OCI-LY7 (cell line): ENCODE data around the gene STAMBPL1. TPM values are rescaled to one million over a fixed set of nuclear protein-coding genes. Genes with fewer than 3 reads are reported as not detected.

Source experiments
- BruUV-seq: library from RNA; stranded (reverse); fragments of 400-500 nt; replicated peaks from 2 replicates; lab custom pipeline; 2021; lab: Mats Ljungman, UMichigan
- CTCF ChIA-PET: fragments of 300-600 bp; sonication (Branson Sonifier 250); formaldehyde crosslinking; loops from one replicate; lab custom pipeline; 2022; ENCODE audit warnings: antibody characterized with exemption; ENCODE audit not compliant: unreplicated experiment; lab: Charles Lee
- POLR2A ChIA-PET: fragments of 300-600 bp; sonication (Branson Sonifier 250); formaldehyde crosslinking; loops from one replicate; lab custom pipeline; 2022; ENCODE audit warnings: antibody characterized with exemption; lab: Charles Lee
- DNase-seq: peaks from one replicate; pipeline ENCODE4 v3.0.0-alpha.2; 2015; ENCODE audit warnings: low spot score
- H2AFZ ChIP-seq: fragments of 200-600 bp; sonication (generic), shearing (Covaris generic); 2 replicates; pipeline ENCODE4 v1.6.1; 2014; ENCODE audit warnings: mild to moderate bottlenecking, antibody characterized with exemption, low read length, moderate library complexity
- H3K27ac ChIP-seq: fragments of 200-600 bp; sonication (generic); 2 replicates; pipeline ENCODE4 v1.5.1; 2014; ENCODE audit warnings: mixed run types, low read depth, mild to moderate bottlenecking, moderate library complexity, low read length, inconsistent platforms; ENCODE audit not compliant: poor library complexity, severe bottlenecking
- H3K36me3 ChIP-seq: fragments of 200-600 bp; sonication (generic); 2 replicates; pipeline ENCODE4 v1.6.1; 2014; ENCODE audit warnings: mild to moderate bottlenecking, antibody characterized with exemption, low read length, moderate library complexity, mixed read lengths; ENCODE audit not compliant: insufficient read depth
- H3K4me1 ChIP-seq: fragments of 200-600 bp; sonication (generic); 2 replicates; pipeline ENCODE4 v1.5.1; 2014; ENCODE audit warnings: mild to moderate bottlenecking, low read length; ENCODE audit not compliant: insufficient read depth, poor library complexity, severe bottlenecking
- H3K4me2 ChIP-seq: fragments of 200-600 bp; sonication (generic); 2 replicates; pipeline ENCODE4 v1.6.1; 2014; ENCODE audit warnings: mild to moderate bottlenecking, low read length
- H3K4me3 ChIP-seq: fragments of 200-600 bp; sonication (generic); 2 replicates; pipeline ENCODE4 v1.5.1; 2014; ENCODE audit warnings: mild to moderate bottlenecking, low read depth, low read length; ENCODE audit not compliant: poor library complexity, severe bottlenecking
- H3K79me2 ChIP-seq: fragments of 200-600 bp; sonication (generic); 2 replicates; pipeline ENCODE4 v1.6.1; 2016; ENCODE audit warnings: low read depth, mild to moderate bottlenecking, low read length, moderate library complexity, mixed read lengths; ENCODE audit not compliant: insufficient read depth
- H3K9me2 ChIP-seq: fragments of 200-600 bp; sonication (generic); 2 replicates; pipeline ENCODE4 v1.6.1; 2016; ENCODE audit warnings: mild to moderate bottlenecking, low read length, mixed read lengths; ENCODE audit not compliant: insufficient read depth
- H3K9me3 ChIP-seq: fragments of 200-600 bp; sonication (generic); 2 replicates; pipeline ENCODE4 v1.6.1; 2014; ENCODE audit warnings: mild to moderate bottlenecking, mixed run types, low read length, mixed read lengths
- H4K20me1 ChIP-seq: fragments of 200-600 bp; sonication (generic); 2 replicates; pipeline ENCODE4 v1.6.1; 2014; ENCODE audit warnings: mild to moderate bottlenecking, antibody characterized with exemption, low read length, moderate library complexity, mixed read lengths; ENCODE audit not compliant: insufficient read depth
- EZH2phosphoT487 ChIP-seq: fragments of 200-600 bp; sonication (generic); IDR thresholded peaks from 2 replicates; pipeline ENCODE4 v1.6.1; 2018; ENCODE audit warnings: low read depth, borderline replicate concordance, mild to moderate bottlenecking, mixed run types, antibody characterized with exemption, low read length, moderate library complexity, mixed read lengths
- intact Hi-C: fragments of 100-400 bp; cut with micrococcal nuclease; formaldehyde crosslinking; loops from one replicate; pipeline ENCODE4 v1.10.0; 2022; ENCODE audit not compliant: unreplicated experiment
- total RNA-seq, 2 experiments: library from RNA; depleted of rRNA in 1 of 2; stranded (reverse); fragments of >200 nt in 1 of 2; shearing (Covaris generic) in 1 of 2; gene quantifications; 2 replicates each; pipeline ENCODE4 v1.2.3, GENCODE V29; 2014 to 2022
- TF ChIP-seq, protein P1 (sequence below): fragments of 200-600 bp; sonication (generic); conservative IDR thresholded peaks from 2 replicates; pipeline ENCODE4 v1.5.1; 2014; ENCODE audit warnings: mild to moderate bottlenecking, antibody characterized with exemption, low read length, moderate library complexity, mixed read lengths

The STAMBPL1 gene
- total RNA-seq, 2 experiments from 2014 or later = 44.4 to 47.2 TPM

DNA sequence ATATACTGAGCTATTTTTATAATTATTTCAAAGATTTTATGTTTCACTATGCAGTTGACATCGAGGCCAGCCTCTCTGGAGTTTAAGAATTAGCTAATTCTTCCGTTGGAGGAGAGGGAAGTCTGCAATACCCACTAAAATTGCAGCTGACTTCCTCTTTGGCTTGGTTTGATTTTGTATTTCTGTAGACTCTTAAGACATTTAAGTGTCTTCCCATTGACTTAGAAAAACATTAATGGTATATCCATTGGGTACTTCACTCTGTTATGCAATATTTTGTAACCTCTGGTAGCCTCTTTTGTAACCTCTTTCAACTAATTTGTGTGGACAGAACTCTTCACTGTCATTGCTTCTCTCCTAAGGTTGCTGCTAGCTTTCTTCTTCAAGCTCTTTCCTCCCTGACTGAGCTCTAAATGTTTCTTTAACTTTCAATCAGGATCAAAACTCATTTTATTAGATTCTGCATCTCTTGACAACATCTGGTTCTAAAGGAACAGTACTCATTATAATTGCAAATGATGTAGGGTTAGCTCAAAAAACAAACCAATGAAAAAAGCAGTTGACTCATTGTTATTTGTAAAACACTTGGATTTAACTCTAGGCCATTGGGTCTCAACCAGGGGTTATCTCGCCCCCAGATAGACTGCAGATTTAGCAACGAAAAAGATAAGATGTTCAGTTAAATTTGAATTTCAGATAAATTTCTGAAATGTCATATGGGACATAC, 26.7 kb upstream of the STAMBPL1 start:
- no peaks in the 10 kb centered on the region for H3K9me2 ChIP-seq
- DNase-seq = no peak
- no peaks in the 10 kb centered on the region for H3K79me2 ChIP-seq
- no peaks in the 10 kb centered on the region for H3K4me1 ChIP-seq
- ChIA-PET CTCF (no interaction called here), POLR2A (interaction anchor here (0.6 to 1.2 kb wide), 4 partner anchors 17 to 161 kb away, joined by 3 to 5 read pairs (median 3); partner anchors contain the start of gene STAMBPL1)
- H3K4me3 ChIP-seq = no peak overlapping the region
- no peak overlapping the region for H2AFZ ChIP-seq
- no TSS peak for BruUV-seq
- no peaks in the 10 kb centered on the region for H3K9me3 ChIP-seq
- H3K4me2 ChIP-seq = no peak overlapping the region
- intact Hi-C loops = no loop called here
- TF ChIP-seq EZH2phosphoT487 = no peak
- TF ChIP-seq, protein P1, sequence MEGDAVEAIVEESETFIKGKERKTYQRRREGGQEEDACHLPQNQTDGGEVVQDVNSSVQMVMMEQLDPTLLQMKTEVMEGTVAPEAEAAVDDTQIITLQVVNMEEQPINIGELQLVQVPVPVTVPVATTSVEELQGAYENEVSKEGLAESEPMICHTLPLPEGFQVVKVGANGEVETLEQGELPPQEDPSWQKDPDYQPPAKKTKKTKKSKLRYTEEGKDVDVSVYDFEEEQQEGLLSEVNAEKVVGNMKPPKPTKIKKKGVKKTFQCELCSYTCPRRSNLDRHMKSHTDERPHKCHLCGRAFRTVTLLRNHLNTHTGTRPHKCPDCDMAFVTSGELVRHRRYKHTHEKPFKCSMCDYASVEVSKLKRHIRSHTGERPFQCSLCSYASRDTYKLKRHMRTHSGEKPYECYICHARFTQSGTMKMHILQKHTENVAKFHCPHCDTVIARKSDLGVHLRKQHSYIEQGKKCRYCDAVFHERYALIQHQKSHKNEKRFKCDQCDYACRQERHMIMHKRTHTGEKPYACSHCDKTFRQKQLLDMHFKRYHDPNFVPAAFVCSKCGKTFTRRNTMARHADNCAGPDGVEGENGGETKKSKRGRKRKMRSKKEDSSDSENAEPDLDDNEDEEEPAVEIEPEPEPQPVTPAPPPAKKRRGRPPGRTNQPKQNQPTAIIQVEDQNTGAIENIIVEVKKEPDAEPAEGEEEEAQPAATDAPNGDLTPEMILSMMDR = no peak
- H3K27ac ChIP-seq = no peak overlapping the region
- H3K36me3 ChIP-seq = no peaks in the 10 kb centered on the region
- no peaks in the 10 kb centered on the region for H4K20me1 ChIP-seq

DNA sequence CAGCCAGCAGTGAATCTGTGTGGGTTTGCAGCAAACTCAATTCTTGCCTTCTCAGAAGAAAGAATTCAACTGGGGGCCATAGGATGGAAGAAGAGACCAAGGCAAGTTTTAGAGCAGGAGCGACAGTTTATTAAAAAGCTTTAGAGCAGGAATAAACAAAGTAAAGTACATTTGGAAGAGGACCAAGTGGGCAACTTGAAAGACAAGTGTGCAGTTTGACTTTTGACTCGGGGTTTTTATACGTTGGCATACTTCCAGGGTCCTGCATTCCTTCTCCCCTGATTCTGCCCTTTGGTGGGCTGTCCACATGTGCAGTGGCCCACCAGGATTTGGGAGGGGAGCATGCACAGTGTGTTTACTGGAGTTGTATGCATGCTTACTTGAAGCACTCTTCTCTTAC, 25.4 kb upstream of the STAMBPL1 start:
- H3K4me2 ChIP-seq = no peak overlapping the region
- ChIA-PET CTCF (interaction anchor here (0.6 kb wide), 1 partner anchor 1186 kb away, joined by 3 read pairs; no protein-coding TSS in a partner anchor), POLR2A (interaction anchor here (0.6 to 2.0 kb wide), 2 partner anchors 25 to 122 kb away, joined by 4 to 5 read pairs; partner anchors contain the start of gene STAMBPL1)
- no peaks in the 10 kb centered on the region for H3K4me1 ChIP-seq
- no peaks in the 10 kb centered on the region for H3K79me2 ChIP-seq
- H3K27ac ChIP-seq = no peak overlapping the region
- no peak overlapping the region for H3K4me3 ChIP-seq
- DNase-seq = no peak
- H3K9me2 ChIP-seq = no peaks in the 10 kb centered on the region
- no peaks in the 10 kb centered on the region for H3K36me3 ChIP-seq
- no peaks in the 10 kb centered on the region for H4K20me1 ChIP-seq
- no peaks in the 10 kb centered on the region for H3K9me3 ChIP-seq
- TF ChIP-seq, protein P1 = no peak
- TF ChIP-seq EZH2phosphoT487 = no peak
- no peak overlapping the region for H2AFZ ChIP-seq
- BruUV-seq = no TSS peak
- intact Hi-C loops = no loop called here

DNA sequence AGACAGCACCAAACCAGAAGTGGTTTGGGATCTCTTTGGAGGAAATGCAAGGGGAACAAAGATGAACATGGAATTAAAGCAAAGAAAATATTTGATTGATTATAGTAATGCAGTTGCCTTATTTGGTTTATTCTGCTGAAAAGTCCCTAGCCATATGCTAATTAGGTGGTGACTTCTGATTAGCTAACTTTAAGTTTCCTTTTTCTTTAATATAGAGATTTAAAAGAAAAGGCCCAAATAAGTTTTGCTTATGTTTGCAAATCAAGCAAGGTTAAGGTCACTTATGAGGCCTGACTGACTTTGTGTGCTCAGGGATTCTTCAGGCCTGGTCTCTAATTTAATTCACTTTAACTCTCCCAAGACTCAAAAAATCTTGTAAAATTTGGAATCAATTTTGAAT, 22.2 kb upstream of the STAMBPL1 start:
- Histone ChIP-seq H3K9me3 (no peaks in the 10 kb centered on the region), H3K4me2 (no peak overlapping the region), H3K4me1 (no peaks in the 10 kb centered on the region), H3K4me3 (no peak overlapping the region), H3K36me3 (no peaks in the 10 kb centered on the region), H3K27ac (no peak overlapping the region), H3K79me2 (no peaks in the 10 kb centered on the region), H2AFZ (no peak overlapping the region), H3K9me2 (no peaks in the 10 kb centered on the region), H4K20me1 (no peaks in the 10 kb centered on the region)
- POLR2A ChIA-PET = no interaction called here
- no peak for DNase-seq
- no TSS peak for BruUV-seq
- CTCF ChIA-PET = no interaction called here
- intact Hi-C loops = no loop called here
- TF ChIP-seq EZH2phosphoT487 = no peak
- TF ChIP-seq, protein P1 = no peak
